Epithelial cell of esophagus (primary cell): ENCODE measurements around the gene PRKAR1A.
"Not testable (repeated sequence)": the region's sequence is repeated elsewhere in the genome, so short reads cannot be mapped to it uniquely, and the experiment has no call there.

ENCODE experiments used
- DNase-seq: peaks from one replicate; pipeline ENCODE4 v3.0.0; 2010; ENCODE audit warnings: low read depth
- H3K4me3 ChIP-seq: 2 replicates; pipeline ENCODE4 v1.5.1; 2011; ENCODE audit warnings: mild to moderate bottlenecking, low read length, control low read depth
- CTCF ChIP-seq: IDR thresholded peaks from 2 replicates; pipeline ENCODE4 v1.5.1; 2011; ENCODE audit warnings: low read depth, mild to moderate bottlenecking, low read length, control low read depth, inconsistent platforms; ENCODE audit not compliant: insufficient read depth; ENCODE audit errors: missing control alignments

Gene PRKAR1A

GRCh38 chr17:68578236-68578635 is 66.0 kb downstream of the PRKAR1A start:
- no peak overlapping the region for H3K4me3 ChIP-seq
- no peak for DNase-seq
- TF ChIP-seq CTCF: no peak

GRCh38 chr17:68579194-68579927 is 67.1 kb downstream of the PRKAR1A start:
- no peak for DNase-seq
- TF ChIP-seq CTCF: no peak
- H3K4me3 ChIP-seq: no peak overlapping the region

GRCh38 chr17:68580236-68580770 is 68.1 kb downstream of the PRKAR1A start:
- TF ChIP-seq CTCF: no peak
- no peak overlapping the region for H3K4me3 ChIP-seq
- no peak for DNase-seq

GRCh38 chr17:68581863-68582645 is 69.8 kb downstream of the PRKAR1A start:
- H3K4me3 ChIP-seq: no peak overlapping the region
- no peak for DNase-seq
- no peak for TF ChIP-seq CTCF

GRCh38 chr17:68582867-68583266 is 70.6 kb downstream of the PRKAR1A start:
- DNase-seq, H3K4me3 ChIP-seq: not testable (repeated sequence)

- DNase-seq: no peak
- H3K4me3 ChIP-seq: no peak overlapping the region
- no peak for TF ChIP-seq CTCF
Measured at GRCh38 chr17:68584581-68585303, 72.5 kb downstream of the PRKAR1A start.

GRCh38 chr17:68585643-68586042 is 73.4 kb downstream of the PRKAR1A start:
- no peak for TF ChIP-seq CTCF
- DNase-seq: peak; percentile 58
- no peak overlapping the region for H3K4me3 ChIP-seq
